ENCODE results near the gene IRX2.

Gene IRX2

GRCh38 chr5:2700876-2701275, 50.6 kb downstream of the IRX2 start:
- Histone ChIP-seq H2AFZ (ENCODE audit: low read length) (no peak overlapping the region), H3K27me3 (replicated peaks; ENCODE audit: insufficient read depth, low read length) (no peaks in the 10 kb centered on the region), H4K20me1 (ENCODE audit: insufficient read depth, low read length) (no peaks in the 10 kb centered on the region), H3K4me1 (ENCODE audit: low read length) (no peaks in the 10 kb centered on the region), H3K4me3 (ENCODE audit: low read length) (no peak overlapping the region), H3K79me2 (ENCODE audit: low read length) (no peaks in the 10 kb centered on the region), H3K9me2 (replicated peaks; ENCODE audit: insufficient read depth, low read length) (no peaks in the 10 kb centered on the region), H3K36me3 (replicated peaks; ENCODE audit: insufficient read depth, low read length) (no peaks in the 10 kb centered on the region), H3K9me3 (replicated peaks; ENCODE audit: insufficient read depth, low read length) (no peaks in the 10 kb centered on the region), H3K9ac (ENCODE audit: low read length) (no peak overlapping the region), H3F3A (ENCODE audit: insufficient read depth, low read length) (no peaks in the 10 kb centered on the region), H3K4me2 (ENCODE audit: low read depth, low read length) (no peak overlapping the region), H3K27ac (ENCODE audit: low read length) (no peak overlapping the region)
- DNase-seq = no peak
- TF ChIP-seq, protein P1, sequence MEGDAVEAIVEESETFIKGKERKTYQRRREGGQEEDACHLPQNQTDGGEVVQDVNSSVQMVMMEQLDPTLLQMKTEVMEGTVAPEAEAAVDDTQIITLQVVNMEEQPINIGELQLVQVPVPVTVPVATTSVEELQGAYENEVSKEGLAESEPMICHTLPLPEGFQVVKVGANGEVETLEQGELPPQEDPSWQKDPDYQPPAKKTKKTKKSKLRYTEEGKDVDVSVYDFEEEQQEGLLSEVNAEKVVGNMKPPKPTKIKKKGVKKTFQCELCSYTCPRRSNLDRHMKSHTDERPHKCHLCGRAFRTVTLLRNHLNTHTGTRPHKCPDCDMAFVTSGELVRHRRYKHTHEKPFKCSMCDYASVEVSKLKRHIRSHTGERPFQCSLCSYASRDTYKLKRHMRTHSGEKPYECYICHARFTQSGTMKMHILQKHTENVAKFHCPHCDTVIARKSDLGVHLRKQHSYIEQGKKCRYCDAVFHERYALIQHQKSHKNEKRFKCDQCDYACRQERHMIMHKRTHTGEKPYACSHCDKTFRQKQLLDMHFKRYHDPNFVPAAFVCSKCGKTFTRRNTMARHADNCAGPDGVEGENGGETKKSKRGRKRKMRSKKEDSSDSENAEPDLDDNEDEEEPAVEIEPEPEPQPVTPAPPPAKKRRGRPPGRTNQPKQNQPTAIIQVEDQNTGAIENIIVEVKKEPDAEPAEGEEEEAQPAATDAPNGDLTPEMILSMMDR (IDR thresholded peaks at IDR 0.05; ENCODE audit: low read length) = no peak
- no peak for TF ChIP-seq EZH2 (optimal IDR thresholded peaks at IDR 0.05; ENCODE audit: low read depth, low read length)

DNA sequence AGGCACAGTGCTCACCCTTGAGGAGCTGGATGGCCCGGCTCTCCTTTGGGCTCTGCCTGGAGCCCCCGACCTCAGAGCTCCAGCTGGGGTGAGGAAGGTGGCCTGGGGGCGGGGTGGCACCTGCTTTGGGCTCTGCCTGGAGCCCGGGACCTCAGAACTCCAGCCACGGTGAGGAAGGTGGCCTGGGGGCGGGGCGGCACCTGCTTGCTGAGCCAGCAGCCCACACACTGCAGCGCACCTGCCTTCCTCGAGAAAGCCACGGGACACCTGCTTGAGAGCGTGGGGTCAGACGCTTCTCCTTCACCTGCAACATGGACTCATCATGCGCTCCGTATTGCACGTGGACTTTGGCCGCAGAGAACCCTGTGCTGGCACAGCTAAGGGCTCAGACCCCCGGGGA, 51.8 kb downstream of the IRX2 start:
- Histone ChIP-seq H4K20me1 (ENCODE audit: insufficient read depth, low read length) (no peaks in the 10 kb centered on the region), H3F3A (ENCODE audit: insufficient read depth, low read length) (no peaks in the 10 kb centered on the region), H3K4me2 (ENCODE audit: low read depth, low read length) (no peak overlapping the region), H3K4me1 (ENCODE audit: low read length) (no peaks in the 10 kb centered on the region), H2AFZ (ENCODE audit: low read length) (no peak overlapping the region), H3K4me3 (ENCODE audit: low read length) (no peak overlapping the region), H3K27me3 (replicated peaks; ENCODE audit: insufficient read depth, low read length) (no peaks in the 10 kb centered on the region), H3K9me3 (replicated peaks; ENCODE audit: insufficient read depth, low read length) (no peaks in the 10 kb centered on the region), H3K79me2 (ENCODE audit: low read length) (no peaks in the 10 kb centered on the region), H3K36me3 (replicated peaks; ENCODE audit: insufficient read depth, low read length) (no peaks in the 10 kb centered on the region), H3K27ac (ENCODE audit: low read length) (no peak overlapping the region), H3K9ac (ENCODE audit: low read length) (no peak overlapping the region), H3K9me2 (replicated peaks; ENCODE audit: insufficient read depth, low read length) (no peaks in the 10 kb centered on the region)
- TF ChIP-seq EZH2phosphoT487 (IDR thresholded peaks at IDR 0.05; ENCODE audit: low read length) (no peak), EZH2 (optimal IDR thresholded peaks at IDR 0.05; ENCODE audit: low read depth, low read length) (no peak)
- TF ChIP-seq, protein P1 (IDR thresholded peaks at IDR 0.05; ENCODE audit: low read length) = no peak
- peak; percentile 10 for DNase-seq

- no peak overlapping the region for H2AFZ ChIP-seq (ENCODE audit: low read length)
- no peak for DNase-seq
- no peak for TF ChIP-seq EZH2phosphoT487 (IDR thresholded peaks at IDR 0.05; ENCODE audit: low read length)
- TF ChIP-seq EZH2 (optimal IDR thresholded peaks at IDR 0.05; ENCODE audit: low read depth, low read length) = no peak
- TF ChIP-seq, protein P1 (IDR thresholded peaks at IDR 0.05; ENCODE audit: low read length) = no peak
Observed at GRCh38 chr5:2699231-2699630, 52.2 kb downstream of the IRX2 start.

More at GRCh38 chr5:2699231-2699630, 52.2 kb downstream of the IRX2 start:
- no peaks in the 10 kb centered on the region for H3K27me3 ChIP-seq (replicated peaks; ENCODE audit: insufficient read depth, low read length)
- no peaks in the 10 kb centered on the region for H3K4me1 ChIP-seq (ENCODE audit: low read length)
- H3K4me2 ChIP-seq (ENCODE audit: low read depth, low read length) = no peak overlapping the region
- no peaks in the 10 kb centered on the region for H3K9me3 ChIP-seq (replicated peaks; ENCODE audit: insufficient read depth, low read length)
- no peaks in the 10 kb centered on the region for H3F3A ChIP-seq (ENCODE audit: insufficient read depth, low read length)
- H3K9ac ChIP-seq (ENCODE audit: low read length) = no peak overlapping the region
- H3K36me3 ChIP-seq (replicated peaks; ENCODE audit: insufficient read depth, low read length) = no peaks in the 10 kb centered on the region
- H3K79me2 ChIP-seq (ENCODE audit: low read length) = no peaks in the 10 kb centered on the region
- no peaks in the 10 kb centered on the region for H3K9me2 ChIP-seq (replicated peaks; ENCODE audit: insufficient read depth, low read length)
- no peak overlapping the region for H3K4me3 ChIP-seq (ENCODE audit: low read length)
- no peak overlapping the region for H3K27ac ChIP-seq (ENCODE audit: low read length)
- no peaks in the 10 kb centered on the region for H4K20me1 ChIP-seq (ENCODE audit: insufficient read depth, low read length)
